IMR-90 (cell line): ENCODE data around the gene ADGB. TPM values are rescaled to one million over a fixed set of nuclear protein-coding genes. Genes with fewer than 3 reads are reported as not detected.

Source experiments
- ATAC-seq: fragments of 200-7000 bp; cut with Tn5 transposase; 2 replicates; pipeline ENCODE4 v1.9.1; 2020; ENCODE audit warnings: low read depth, mild to moderate bottlenecking, moderate library complexity
- BruUV-seq: library from RNA; stranded (reverse); fragments of 400-500 nt; replicated peaks from 2 replicates; lab custom pipeline; 2021; lab: Mats Ljungman, UMichigan
- CTCF ChIA-PET: fragments of 300-600 bp; formaldehyde crosslinking; extraction: SDS; loops from one replicate; lab custom pipeline; 2021; ENCODE audit warnings: antibody characterized with exemption; lab: Yijun Ruan, JAX
- POLR2A ChIA-PET: fragments of 300-600 bp; sonication (Branson Sonifier 250); formaldehyde crosslinking; loops from one replicate; lab custom pipeline; 2022; ENCODE audit warnings: antibody characterized with exemption; ENCODE audit not compliant: unreplicated experiment; lab: Charles Lee
- DNase-seq: peaks from one replicate; pipeline ENCODE4 v3.0.0; 2013
- H2AFZ ChIP-seq: replicated peaks from 2 replicates; pipeline ENCODE3; 2013; ENCODE audit warnings: low read length, mild to moderate bottlenecking; ENCODE audit not compliant: poor library complexity
- H2AK5ac ChIP-seq: 2 replicates; pipeline ENCODE4 v1.6.1; 2013; ENCODE audit warnings: low read depth, low read length, inconsistent platforms
- H2AK9ac ChIP-seq: replicated peaks from 2 replicates; pipeline ENCODE3; 2013; ENCODE audit warnings: mild to moderate bottlenecking, low read depth, low read length, moderate library complexity; ENCODE audit not compliant: poor library complexity
- H2BK120ac ChIP-seq: 2 replicates; pipeline ENCODE4 v1.6.1; 2013; ENCODE audit warnings: low read depth, low read length, inconsistent platforms
- H2BK15ac ChIP-seq: 3 replicates; pipeline ENCODE4 v1.6.1; 2013; ENCODE audit warnings: low read depth, low read length, inconsistent platforms
- H2BK20ac ChIP-seq: 2 replicates; pipeline ENCODE4 v1.6.1; 2013; ENCODE audit warnings: low read depth, mild to moderate bottlenecking, inconsistent platforms, low read length, moderate library complexity
- H2BK5ac ChIP-seq: 2 replicates; pipeline ENCODE4 v1.6.1; 2013; ENCODE audit warnings: mild to moderate bottlenecking, low read depth, low read length, inconsistent platforms; ENCODE audit not compliant: poor library complexity, severe bottlenecking
- H3K14ac ChIP-seq: replicated peaks from 2 replicates; pipeline ENCODE4 v1.6.1; 2013; ENCODE audit warnings: low read depth, low read length, inconsistent platforms
- H3K18ac ChIP-seq: 2 replicates; pipeline ENCODE4 v1.6.1; 2013; ENCODE audit warnings: low read depth, low read length, control low read depth
- H3K23ac ChIP-seq: 2 replicates; pipeline ENCODE4 v1.6.1; 2013; ENCODE audit warnings: low read depth, low read length, inconsistent platforms
- H3K27ac ChIP-seq: 2 replicates; pipeline ENCODE4 v1.5.1; 2013; ENCODE audit warnings: mild to moderate bottlenecking, control low read depth, low read length; ENCODE audit not compliant: insufficient read depth
- H3K27me3 ChIP-seq: 2 replicates; pipeline ENCODE4 v1.6.1; 2013; ENCODE audit warnings: low read length; ENCODE audit not compliant: control insufficient read depth, insufficient read depth
- H3K36me3 ChIP-seq: 2 replicates; pipeline ENCODE4 v1.6.1; 2013; ENCODE audit warnings: low read length, mixed read lengths; ENCODE audit not compliant: control insufficient read depth, insufficient read depth
- H3K4ac ChIP-seq: 2 replicates; pipeline ENCODE4 v1.6.1; 2013; ENCODE audit warnings: low read depth, low read length, inconsistent platforms
- H3K4me1 ChIP-seq: 2 replicates; pipeline ENCODE4 v1.6.1; 2013; ENCODE audit warnings: low read length, mixed read lengths; ENCODE audit not compliant: control insufficient read depth, insufficient read depth
- H3K4me2 ChIP-seq: 2 replicates; pipeline ENCODE4 v1.6.1; 2013; ENCODE audit warnings: low read depth, mild to moderate bottlenecking, control low read depth, low read length, moderate library complexity
- H3K4me3 ChIP-seq: 2 replicates; pipeline ENCODE4 v1.5.1; 2013; ENCODE audit warnings: low read depth, mild to moderate bottlenecking, control low read depth, low read length, moderate library complexity; ENCODE audit not compliant: insufficient read depth
- H3K56ac ChIP-seq: 2 replicates; pipeline ENCODE4 v1.6.1; 2013; ENCODE audit warnings: low read length, inconsistent platforms; ENCODE audit not compliant: insufficient read depth; ENCODE audit errors: extremely low read depth
- H3K79me1 ChIP-seq, 2 experiments: 2 replicates each; pipeline ENCODE4 v1.6.1; 2013; ENCODE audit warnings: low read length in 2 of 2, inconsistent platforms in 1 of 2, low read depth in 1 of 2
- H3K9ac ChIP-seq: 2 replicates; pipeline ENCODE4 v1.6.1; 2013; ENCODE audit warnings: low read depth, low read length, control low read depth
- H3K9me1 ChIP-seq: 2 replicates; pipeline ENCODE4 v1.6.1; 2013; ENCODE audit warnings: low read length, inconsistent platforms; ENCODE audit not compliant: insufficient read depth
- H3K9me3 ChIP-seq: 2 replicates; pipeline ENCODE4 v1.6.1; 2013; ENCODE audit warnings: low read length; ENCODE audit not compliant: control insufficient read depth, insufficient read depth
- H4K20me1 ChIP-seq: 2 replicates; pipeline ENCODE4 v1.6.1; 2013; ENCODE audit warnings: low read length, inconsistent platforms; ENCODE audit not compliant: insufficient read depth
- H4K5ac ChIP-seq: 2 replicates; pipeline ENCODE4 v1.6.1; 2013; ENCODE audit warnings: mild to moderate bottlenecking, low read depth, low read length, control low read depth
- H4K8ac ChIP-seq, 2 experiments: 2 replicates each; pipeline ENCODE4 v1.6.1; 2013; ENCODE audit warnings: low read depth in 2 of 2, low read length in 2 of 2, control low read depth in 1 of 2, inconsistent platforms in 1 of 2
- H4K91ac ChIP-seq: 2 replicates; pipeline ENCODE4 v1.6.1; 2013; ENCODE audit warnings: low read depth, low read length, inconsistent platforms; ENCODE audit not compliant: insufficient read depth
- BHLHE40 ChIP-seq: fragments of 150-350 bp; IDR thresholded peaks from 2 replicates; pipeline ENCODE4 v1.6.1; 2016; ENCODE audit warnings: mild to moderate bottlenecking, low read depth, low read length
- CEBPB ChIP-seq: IDR thresholded peaks from 2 replicates; pipeline ENCODE4 v1.6.1; 2012; ENCODE audit warnings: low read depth, low read length, improper control_type of control experiment
- CHD1 ChIP-seq: IDR thresholded peaks from 2 replicates; pipeline ENCODE4 v1.6.1; 2012; ENCODE audit warnings: low read depth, low read length, improper control_type of control experiment
- CTCF ChIP-seq: conservative IDR thresholded peaks from 2 replicates; pipeline ENCODE4 v1.5.1; 2012; ENCODE audit warnings: mild to moderate bottlenecking, low read depth, low read length, improper control_type of control experiment
- ELK1 ChIP-seq: fragments of 150-350 bp; IDR thresholded peaks from 2 replicates; pipeline ENCODE4 v1.6.1; 2016; ENCODE audit warnings: low read depth, mild to moderate bottlenecking, low read length, moderate library complexity, borderline replicate concordance
- FOS ChIP-seq: fragments of 150-350 bp; IDR thresholded peaks from 2 replicates; pipeline ENCODE4 v1.6.1; 2016; ENCODE audit warnings: low read depth, low read length
- MAFK ChIP-seq: IDR thresholded peaks from 2 replicates; pipeline ENCODE4 v1.6.1; 2012; ENCODE audit warnings: low read depth, low read length, improper control_type of control experiment
- MXI1 ChIP-seq: IDR thresholded peaks from 2 replicates; pipeline ENCODE4 v1.6.1; 2012; ENCODE audit warnings: low read depth, mild to moderate bottlenecking, low read length, moderate library complexity, borderline replicate concordance
- NFE2L2 ChIP-seq: fragments of 150-350 bp; IDR thresholded peaks from 2 replicates; pipeline ENCODE4 v1.6.1; 2016; ENCODE audit warnings: low read depth, mild to moderate bottlenecking, low read length
- POLR2A ChIP-seq: IDR thresholded peaks from 2 replicates; pipeline ENCODE4 v1.6.1; 2012; ENCODE audit warnings: mild to moderate bottlenecking, low read depth, low read length
- RAD21 ChIP-seq: IDR thresholded peaks from 2 replicates; pipeline ENCODE4 v1.6.1; 2012; ENCODE audit warnings: low read length, improper control_type of control experiment
- RCOR1 ChIP-seq: IDR thresholded peaks from 2 replicates; pipeline ENCODE4 v1.6.1; 2012; ENCODE audit warnings: mild to moderate bottlenecking, low read length, improper control_type of control experiment; ENCODE audit not compliant: insufficient replicate concordance
- RFX5 ChIP-seq: IDR thresholded peaks from 2 replicates; pipeline ENCODE4 v1.8.0; 2012; ENCODE audit warnings: low read depth, mild to moderate bottlenecking, low read length, moderate library complexity
- SMC3 ChIP-seq: fragments of 150-350 bp; IDR thresholded peaks from 2 replicates; pipeline ENCODE4 v1.6.1; 2016; ENCODE audit warnings: low read depth, mild to moderate bottlenecking, antibody characterized with exemption, low read length, moderate library complexity
- USF2 ChIP-seq: fragments of 150-350 bp; IDR thresholded peaks from 2 replicates; pipeline ENCODE4 v1.6.1; 2017; ENCODE audit warnings: mild to moderate bottlenecking, antibody characterized with exemption, low read length, low read depth
- WGBS, 2 experiments: methylation state at CpG; one replicate each; pipeline versions ENCODE4 v1.1.5 to v1.1.7; 2013; ENCODE audit warnings: missing lambda C conversion rate in 2 of 2; ENCODE audit not compliant: insufficient read length in 1 of 2; ENCODE audit errors: extremely low coverage in 2 of 2; 5-methylcytosine and 5-hydroxymethylcytosine counted together
- dilution Hi-C: fragments of 300-500 bp; cut with HindIII; formaldehyde crosslinking; loops from one replicate; pipeline ENCODE4 v1.14.3; 2018; ENCODE audit warnings: low sequenced_read_pairs; ENCODE audit not compliant: unreplicated experiment
- in situ Hi-C: fragments of 300-500 bp; cut with MboI; formaldehyde crosslinking; loops from 3 replicates; pipeline ENCODE4 v1.14.3; 2019; ENCODE audit warnings: low sequenced_read_pairs, inconsistent platforms, mixed read lengths
- intact Hi-C: fragments of 100-400 bp; cut with micrococcal nuclease; formaldehyde crosslinking; loops from 2 replicates; pipeline ENCODE4 v1.10.0; 2022
- polyA plus RNA-seq, 3 experiments: library from polyadenylated mRNA; depleted of rRNA; stranded (reverse); fragments of >200 nt; gene quantifications; 2 replicates each; pipeline ENCODE4 v1.2.3, GENCODE V29; 2012; ENCODE audit warnings: low replicate concordance in 1 of 3
- total RNA-seq: library from RNA; depleted of rRNA; stranded (reverse); fragments of >200 nt; gene quantifications from 2 replicates; pipeline ENCODE4 v1.2.3, GENCODE V29; 2012

The ADGB gene
- total and polyA plus RNA-seq, 2 of the 4 experiments (the other 2 are of a cell fraction) = not detected

- no peak overlapping the region for H2AK9ac ChIP-seq
- no peak overlapping the region for H3K56ac ChIP-seq
- no peak overlapping the region for H4K8ac ChIP-seq
- H4K20me1 ChIP-seq = no peaks in the 10 kb centered on the region
- no peak overlapping the region for H2AK5ac ChIP-seq
- in situ Hi-C loops = no loop called here
- BruUV-seq = no TSS peak
- 57% methylated on average over 1 of the region's 3 CpGs; no CpG with 5 or more reads in 1 of the 2 experiments for whole genome bisulfite sequencing, 2 experiments
- H3K9me3 ChIP-seq = no peaks in the 10 kb centered on the region
- ATAC-seq = no peak
- H2BK120ac ChIP-seq = no peak overlapping the region
- dilution Hi-C loops = no loop called here
- H3K36me3 ChIP-seq = no peaks in the 10 kb centered on the region
- no peaks in the 10 kb centered on the region for H3K79me1 ChIP-seq
- no peak overlapping the region for H2BK15ac ChIP-seq
- no peak overlapping the region for H4K5ac ChIP-seq
- H2AFZ ChIP-seq = no peak overlapping the region
- H2BK5ac ChIP-seq = no peak overlapping the region
- H3K18ac ChIP-seq = no peak overlapping the region
- no peak overlapping the region for H2BK20ac ChIP-seq
- H3K4me1 ChIP-seq = no peaks in the 10 kb centered on the region
- CTCF ChIA-PET = no interaction called here
- H3K4me2 ChIP-seq = no peak overlapping the region
- H3K27ac ChIP-seq = no peak overlapping the region
- no peak for DNase-seq
- H3K9ac ChIP-seq = no peak overlapping the region
- no peak overlapping the region for H4K91ac ChIP-seq
- no peaks in the 10 kb centered on the region; the same call in 1 of the 2 replicates for H3K27me3 ChIP-seq
- POLR2A ChIA-PET = no interaction called here
- no peak overlapping the region for H3K4me3 ChIP-seq
- no peaks in the 10 kb centered on the region for H3K9me1 ChIP-seq
- H3K23ac ChIP-seq = no peak overlapping the region
- H3K14ac ChIP-seq = no peak overlapping the region
- no peak overlapping the region for H3K4ac ChIP-seq
- TF ChIP-seq RFX5 = no peak
- TF ChIP-seq RCOR1 = no peak
- no peak for TF ChIP-seq POLR2A
- no peak for TF ChIP-seq RAD21
- no peak for TF ChIP-seq MAFK
- no peak for TF ChIP-seq MXI1
- no peak for TF ChIP-seq CHD1
- TF ChIP-seq CTCF = no peak
- no peak for TF ChIP-seq BHLHE40
- TF ChIP-seq FOS = no peak
- TF ChIP-seq ELK1 = no peak
- no peak for TF ChIP-seq NFE2L2
- TF ChIP-seq CEBPB = no peak
- TF ChIP-seq USF2 = no peak
- no peak for TF ChIP-seq SMC3
- intact Hi-C loops = no loop called here
Observed at GRCh38 chr6:146673069-146673468, 74.3 kb downstream of the ADGB start.
